Measurements from ENCODE around the gene DCD.

- no peak for TF ChIP-seq CTCF (IDR thresholded peaks at IDR 0.05)
- TF ChIP-seq POLR2A (IDR thresholded peaks at IDR 0.05): no peak
Observed at GRCh38 chr12:54657105-54657607, 9.0 kb upstream of the DCD start.
